DOHH2 (cell line): ENCODE data around the gene AOC3.

Experiments
- EZH2phosphoT487 ChIP-seq: fragments of 200-600 bp; sonication (generic); IDR thresholded peaks from 2 replicates; pipeline ENCODE4 v1.6.1; 2017; ENCODE audit warnings: borderline replicate concordance, mild to moderate bottlenecking, antibody characterized with exemption, low read length, moderate library complexity, mixed read lengths
- TF ChIP-seq, protein P1 (sequence below): fragments of 200-600 bp; sonication (generic); IDR thresholded peaks from one replicate; pipeline ENCODE4 v1.5.1; 2014; ENCODE audit warnings: antibody characterized with exemption, mild to moderate bottlenecking, low read depth, low read length; ENCODE audit not compliant: poor library complexity, severe bottlenecking

DNA sequence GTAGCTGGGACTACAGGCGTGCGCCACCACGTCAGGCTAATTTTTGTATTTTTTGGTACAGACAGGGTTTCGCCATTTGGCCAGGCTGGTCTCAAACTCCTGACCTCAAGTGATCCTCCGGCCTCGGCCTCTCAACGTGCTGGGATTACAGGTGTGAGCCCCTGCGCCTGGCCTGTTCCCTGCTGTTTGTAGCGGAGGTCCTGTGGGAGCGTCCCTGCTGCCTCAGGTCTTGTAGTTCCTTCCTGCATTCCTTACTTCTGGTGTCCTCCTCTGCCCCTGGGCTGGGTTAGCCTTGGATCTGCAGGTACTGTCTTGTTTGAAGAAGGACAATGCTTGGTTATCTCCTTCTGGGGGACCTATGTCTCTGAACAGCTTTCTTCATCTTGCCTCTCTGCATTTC lies 26.0 kb downstream of the AOC3 start:
- TF ChIP-seq, protein P1, sequence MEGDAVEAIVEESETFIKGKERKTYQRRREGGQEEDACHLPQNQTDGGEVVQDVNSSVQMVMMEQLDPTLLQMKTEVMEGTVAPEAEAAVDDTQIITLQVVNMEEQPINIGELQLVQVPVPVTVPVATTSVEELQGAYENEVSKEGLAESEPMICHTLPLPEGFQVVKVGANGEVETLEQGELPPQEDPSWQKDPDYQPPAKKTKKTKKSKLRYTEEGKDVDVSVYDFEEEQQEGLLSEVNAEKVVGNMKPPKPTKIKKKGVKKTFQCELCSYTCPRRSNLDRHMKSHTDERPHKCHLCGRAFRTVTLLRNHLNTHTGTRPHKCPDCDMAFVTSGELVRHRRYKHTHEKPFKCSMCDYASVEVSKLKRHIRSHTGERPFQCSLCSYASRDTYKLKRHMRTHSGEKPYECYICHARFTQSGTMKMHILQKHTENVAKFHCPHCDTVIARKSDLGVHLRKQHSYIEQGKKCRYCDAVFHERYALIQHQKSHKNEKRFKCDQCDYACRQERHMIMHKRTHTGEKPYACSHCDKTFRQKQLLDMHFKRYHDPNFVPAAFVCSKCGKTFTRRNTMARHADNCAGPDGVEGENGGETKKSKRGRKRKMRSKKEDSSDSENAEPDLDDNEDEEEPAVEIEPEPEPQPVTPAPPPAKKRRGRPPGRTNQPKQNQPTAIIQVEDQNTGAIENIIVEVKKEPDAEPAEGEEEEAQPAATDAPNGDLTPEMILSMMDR: no peak
- TF ChIP-seq EZH2phosphoT487: no peak
